GM15510 (cell line): ENCODE results near the gene CDK5R2.

Experiments
- POLR2A ChIP-seq: IDR thresholded peaks from 3 replicates; pipeline ENCODE4 v1.6.1; 2011; ENCODE audit warnings: borderline replicate concordance; ENCODE audit not compliant: insufficient read length; ENCODE audit errors: extremely low read depth

CDK5R2 gene

DNA sequence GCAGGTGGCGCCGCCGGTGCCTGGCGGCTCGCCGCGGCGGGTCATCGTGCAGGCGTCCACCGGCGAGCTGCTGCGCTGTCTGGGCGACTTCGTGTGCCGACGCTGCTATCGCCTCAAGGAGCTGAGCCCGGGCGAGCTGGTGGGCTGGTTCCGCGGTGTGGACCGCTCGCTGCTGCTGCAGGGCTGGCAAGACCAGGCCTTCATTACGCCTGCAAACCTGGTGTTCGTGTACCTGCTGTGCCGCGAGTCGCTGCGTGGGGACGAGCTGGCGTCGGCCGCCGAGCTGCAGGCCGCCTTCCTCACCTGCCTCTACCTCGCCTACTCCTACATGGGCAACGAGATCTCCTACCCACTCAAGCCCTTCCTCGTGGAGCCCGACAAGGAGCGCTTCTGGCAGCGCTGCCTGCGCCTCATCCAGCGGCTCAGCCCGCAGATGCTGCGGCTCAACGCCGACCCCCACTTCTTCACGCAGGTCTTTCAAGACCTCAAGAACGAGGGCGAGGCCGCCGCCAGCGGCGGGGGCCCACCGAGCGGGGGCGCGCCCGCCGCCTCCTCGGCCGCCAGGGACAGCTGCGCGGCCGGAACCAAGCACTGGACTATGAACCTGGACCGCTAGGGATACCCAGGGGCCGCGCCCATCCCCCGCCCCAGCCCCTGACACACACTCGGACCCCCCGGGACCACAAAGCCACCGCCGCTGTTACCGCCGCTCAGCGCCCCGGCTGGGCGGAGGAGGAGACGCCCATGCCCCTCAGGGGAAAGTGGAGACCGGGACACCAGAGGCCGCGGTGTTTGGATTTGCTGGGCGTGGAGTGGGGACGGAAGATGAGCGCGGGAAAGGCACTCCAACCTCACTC, 1.1 kb downstream of the CDK5R2 start:
- TF ChIP-seq POLR2A = no peak

DNA sequence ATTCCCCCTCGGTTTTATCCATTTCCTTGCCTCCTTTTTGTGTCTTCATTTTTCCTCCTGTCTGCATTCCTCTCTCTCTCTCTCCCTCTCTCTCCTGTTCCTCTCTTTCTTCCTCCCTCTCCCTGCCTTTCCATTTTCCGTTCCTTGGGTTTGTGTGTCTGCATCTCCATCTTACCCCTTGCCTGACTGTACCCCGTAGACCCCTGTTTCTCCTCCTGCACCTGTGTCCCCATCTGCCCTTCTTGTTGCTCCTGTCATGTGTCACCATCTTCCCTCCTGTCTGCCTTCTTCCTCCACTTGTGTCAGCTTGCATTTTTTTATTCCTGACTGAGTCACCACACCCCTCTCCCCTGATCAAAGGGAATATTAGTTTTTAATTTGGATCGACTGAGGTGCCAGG, 1.8 kb downstream of the CDK5R2 start:
- TF ChIP-seq POLR2A = no peak

DNA sequence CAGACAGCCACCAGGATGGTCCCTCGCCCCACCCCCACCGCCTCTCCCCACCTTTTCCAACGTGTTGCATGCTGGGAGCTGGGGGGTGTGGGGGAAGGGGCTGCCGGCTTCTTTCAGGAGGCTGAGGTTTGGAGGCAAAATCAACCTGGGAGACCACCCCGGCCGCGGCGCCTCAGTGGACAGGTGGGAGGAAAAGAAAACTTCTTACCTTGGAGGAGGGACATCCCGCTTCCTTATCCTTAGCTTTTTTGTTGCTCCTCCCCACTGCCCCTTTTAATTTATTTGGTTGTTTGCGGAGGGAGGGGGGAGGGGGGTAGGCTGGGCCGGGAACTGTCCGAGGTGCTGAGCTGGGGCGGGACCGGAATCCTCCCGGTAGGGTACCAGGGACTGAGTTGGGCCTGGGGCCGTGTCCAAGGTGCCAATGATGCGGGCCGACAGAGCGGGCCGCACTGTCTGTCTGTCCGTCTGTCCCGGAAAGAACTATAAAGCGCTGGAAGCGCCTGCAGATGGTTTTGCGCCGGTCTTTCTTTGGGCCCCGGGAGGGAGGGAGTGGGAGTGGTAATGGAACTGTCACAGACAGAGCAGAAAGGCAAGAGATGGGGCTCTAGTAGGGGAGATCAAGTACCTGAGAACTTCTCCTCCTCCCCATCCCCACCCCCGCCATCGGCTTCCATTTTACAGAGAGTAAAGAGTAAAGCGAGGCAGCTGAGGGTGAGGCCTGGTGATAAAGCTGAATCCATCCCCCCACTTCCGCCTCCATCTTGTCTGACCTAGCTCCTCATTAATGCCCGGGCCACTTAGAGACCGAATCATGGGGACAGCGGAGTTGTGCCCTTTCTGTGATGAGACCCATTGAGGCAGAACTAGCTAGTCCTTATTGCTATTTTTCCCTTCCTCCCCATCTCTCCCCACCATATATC, 2.4 kb downstream of the CDK5R2 start:
- no peak for TF ChIP-seq POLR2A

DNA sequence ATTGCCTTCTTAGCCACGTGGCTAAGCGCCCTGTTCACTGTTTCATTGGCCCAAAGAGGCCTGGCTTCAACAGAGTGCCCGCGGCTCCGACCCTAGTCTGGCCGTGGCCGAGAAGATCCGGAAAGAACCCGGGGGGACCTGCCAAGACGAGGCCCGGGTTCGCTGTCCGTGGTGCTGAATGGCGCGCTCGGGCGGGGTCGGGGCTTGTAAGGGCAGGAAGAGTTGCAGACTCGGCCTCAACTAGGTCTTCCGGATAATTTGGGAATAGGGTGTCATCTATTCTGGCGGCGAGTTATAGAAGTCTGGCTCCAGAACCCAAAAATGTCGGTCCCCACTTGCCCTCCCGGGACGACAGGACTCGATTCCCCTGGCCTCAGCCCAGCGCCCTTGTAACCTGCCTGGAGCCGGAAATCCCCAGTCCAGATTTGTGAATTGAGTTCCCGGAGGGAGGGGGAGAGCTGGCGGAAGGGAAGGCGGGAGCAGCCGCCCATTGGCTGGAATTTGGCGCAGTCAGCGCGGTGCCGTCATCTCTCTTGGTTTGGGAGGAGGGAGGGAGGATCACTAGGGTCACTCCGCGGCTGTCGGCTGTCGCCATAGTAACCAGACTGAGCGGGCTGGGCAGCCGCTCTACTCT, 3.5 kb downstream of the CDK5R2 start:
- TF ChIP-seq POLR2A = no peak

DNA sequence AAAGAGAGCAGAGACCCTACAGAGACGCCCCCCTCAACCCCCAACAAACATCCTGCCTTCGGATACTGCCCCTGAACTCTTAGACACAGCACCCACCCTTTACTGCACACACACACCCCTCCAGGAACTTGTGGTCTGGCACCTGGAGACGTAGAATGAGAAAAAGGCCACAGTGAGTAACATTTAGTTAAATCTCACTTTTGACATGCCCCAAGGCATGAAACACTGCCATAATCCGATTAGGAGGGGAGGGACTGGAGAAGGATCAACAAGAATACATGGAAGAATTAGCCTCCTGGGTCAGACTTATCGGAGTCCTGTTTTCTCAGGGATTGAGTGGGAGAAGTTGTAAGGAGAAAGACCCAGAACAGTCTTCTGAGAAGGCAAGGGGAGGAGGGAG, 4.1 kb downstream of the CDK5R2 start:
- TF ChIP-seq POLR2A = no peak

DNA sequence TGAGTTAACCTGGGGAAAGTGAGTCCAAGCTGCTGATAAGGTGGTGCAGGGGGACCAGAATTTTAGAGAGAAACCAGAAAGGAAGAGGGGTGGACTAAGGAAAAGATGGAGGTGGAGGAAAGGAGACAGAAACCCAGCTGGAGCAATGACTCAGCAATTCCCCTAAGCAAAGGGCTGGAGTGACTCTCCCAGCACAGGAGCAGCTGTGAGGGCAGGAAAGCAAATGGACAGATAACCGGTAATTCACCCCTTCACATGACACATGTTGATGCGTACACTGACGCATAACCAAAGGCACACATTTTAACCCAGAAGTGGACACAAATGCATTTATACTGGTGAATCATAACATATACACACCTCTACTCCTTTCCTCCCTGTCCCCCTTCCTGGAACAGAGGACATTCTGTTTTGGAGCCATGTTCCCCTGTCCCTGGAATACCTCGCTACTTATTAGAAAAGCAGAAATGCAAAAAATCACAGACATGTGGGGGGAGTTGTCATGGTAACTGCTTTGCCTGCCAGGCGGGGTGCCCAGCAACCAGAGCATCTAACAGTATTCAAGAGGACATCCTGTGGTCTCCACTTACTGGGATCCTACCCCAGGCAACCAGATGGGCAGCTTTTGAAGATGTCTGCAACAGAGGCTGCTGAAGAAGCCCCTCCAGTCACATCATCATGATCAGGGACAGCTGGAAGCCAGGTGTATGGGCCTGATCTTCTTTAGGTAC, 4.7 kb downstream of the CDK5R2 start:
- TF ChIP-seq POLR2A = no peak

- no peak for TF ChIP-seq POLR2A
Observed at GRCh38 chr2:218970894-218971293, 11.4 kb downstream of the CDK5R2 start.

GRCh38 chr2:218975060-218975777, 15.8 kb downstream of the CDK5R2 start:
- TF ChIP-seq POLR2A = no peak

DNA sequence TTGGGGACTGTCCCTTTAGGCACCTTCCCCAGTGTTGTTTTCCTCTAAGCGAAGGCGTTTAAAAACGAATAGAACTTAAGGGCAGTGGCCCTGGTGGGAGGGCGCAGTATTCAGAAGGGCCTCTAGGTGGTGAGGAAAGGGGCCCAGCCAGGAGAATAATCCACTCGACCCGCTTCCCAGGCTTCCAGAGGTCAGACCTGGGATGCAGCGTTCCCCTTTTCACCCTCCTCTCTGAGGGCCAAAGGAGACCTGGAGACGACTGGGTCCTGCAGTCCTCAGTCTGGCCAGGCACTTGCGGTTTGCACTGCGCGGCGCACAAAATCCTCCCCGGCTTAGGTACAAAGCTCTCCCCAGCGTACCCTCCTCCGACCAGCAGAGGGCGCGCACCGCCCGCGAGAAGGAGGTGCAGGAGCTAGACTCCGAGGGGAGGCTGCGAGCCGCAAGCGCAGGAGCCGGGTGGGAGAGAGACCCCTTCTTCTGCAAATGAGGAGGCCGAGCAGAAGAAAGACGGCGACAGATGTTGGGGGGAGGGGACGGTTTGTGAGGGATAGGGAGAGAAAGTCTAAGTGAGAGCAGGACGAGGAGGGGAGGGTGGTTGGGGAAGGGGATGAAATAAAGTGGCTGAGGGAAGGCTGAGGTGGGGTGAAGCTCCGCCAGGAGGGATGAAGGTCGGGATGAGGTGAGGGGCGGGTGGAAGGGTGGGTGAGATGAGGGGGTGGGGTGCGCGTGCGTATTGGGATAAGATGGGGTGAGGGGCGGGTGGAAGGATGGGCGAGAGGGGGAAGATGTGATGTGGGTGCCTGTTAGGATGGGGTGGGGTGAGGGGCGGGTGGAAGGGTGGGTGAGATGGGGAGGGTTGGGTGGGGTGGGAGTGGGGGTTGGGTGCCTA, 20.6 kb downstream of the CDK5R2 start:
- TF ChIP-seq POLR2A = no peak

- no peak for TF ChIP-seq POLR2A
Observed at GRCh38 chr2:218980735-218981389, 21.4 kb downstream of the CDK5R2 start.

DNA sequence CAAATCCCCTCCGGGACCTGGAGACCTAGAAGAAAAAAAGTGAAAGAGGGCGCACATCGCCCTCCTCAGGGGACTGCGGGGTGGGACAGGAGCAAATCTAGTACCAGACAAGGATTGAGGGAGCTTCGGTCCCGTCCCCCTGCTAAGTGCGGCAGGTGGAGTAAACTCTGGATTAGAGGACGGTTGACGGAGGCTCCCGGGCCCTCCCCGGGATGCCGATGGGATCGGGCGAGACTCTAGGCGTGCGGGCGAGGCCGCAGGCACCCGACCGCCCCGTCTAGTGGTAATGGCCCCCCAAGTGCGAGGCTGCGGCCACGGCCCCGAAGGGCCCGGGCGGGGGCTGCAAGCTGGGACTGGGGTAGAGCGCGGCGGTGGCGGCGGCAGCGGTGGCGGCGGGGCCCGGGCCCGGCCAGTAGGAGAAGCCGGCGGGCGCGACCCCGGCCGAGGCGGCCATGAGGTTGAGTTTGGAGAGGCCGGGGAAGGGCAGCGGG, 22.0 kb downstream of the CDK5R2 start:
- TF ChIP-seq POLR2A = no peak

DNA sequence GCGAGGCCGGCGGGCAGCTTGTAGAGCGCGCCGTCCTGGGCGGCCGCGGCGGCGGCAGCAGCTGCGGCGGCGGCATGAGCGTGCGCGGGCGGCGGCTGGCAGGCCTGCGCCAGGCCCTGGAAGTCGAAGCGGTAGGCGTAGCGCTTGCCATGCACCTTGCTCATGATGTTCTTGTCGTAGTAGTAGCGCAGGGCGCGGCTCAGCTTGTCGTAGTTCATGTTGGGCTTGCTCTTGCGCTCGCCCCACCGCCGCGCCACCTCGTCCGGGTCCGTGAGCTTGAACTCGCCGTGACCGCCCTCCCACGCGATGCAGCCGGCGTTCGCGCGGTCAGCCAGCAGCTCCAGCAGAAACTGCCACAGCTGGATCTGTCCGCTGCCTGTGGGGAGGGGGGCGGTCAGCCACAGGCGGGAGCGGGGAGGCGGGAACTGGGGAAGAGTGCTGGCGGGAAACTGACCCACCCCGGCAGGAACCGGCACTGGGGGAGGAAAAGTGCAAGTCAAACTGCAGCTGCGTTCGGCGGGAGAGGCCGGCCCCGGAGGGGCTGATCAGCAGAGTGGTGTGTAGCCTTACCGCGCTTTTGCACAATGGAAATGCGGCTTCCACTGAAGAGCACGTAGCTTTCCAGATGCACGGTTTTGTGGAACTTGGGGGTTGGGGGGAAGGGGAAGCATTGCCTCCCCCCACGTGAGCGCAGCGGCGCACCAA, 22.6 kb downstream of the CDK5R2 start:
- no peak for TF ChIP-seq POLR2A
